Measurements from ENCODE around the gene IPO11.
"Not testable (repeated sequence)": the region's sequence is repeated elsewhere in the genome, so short reads cannot be mapped to it uniquely, and the experiment has no call there.

IPO11 gene

DNA sequence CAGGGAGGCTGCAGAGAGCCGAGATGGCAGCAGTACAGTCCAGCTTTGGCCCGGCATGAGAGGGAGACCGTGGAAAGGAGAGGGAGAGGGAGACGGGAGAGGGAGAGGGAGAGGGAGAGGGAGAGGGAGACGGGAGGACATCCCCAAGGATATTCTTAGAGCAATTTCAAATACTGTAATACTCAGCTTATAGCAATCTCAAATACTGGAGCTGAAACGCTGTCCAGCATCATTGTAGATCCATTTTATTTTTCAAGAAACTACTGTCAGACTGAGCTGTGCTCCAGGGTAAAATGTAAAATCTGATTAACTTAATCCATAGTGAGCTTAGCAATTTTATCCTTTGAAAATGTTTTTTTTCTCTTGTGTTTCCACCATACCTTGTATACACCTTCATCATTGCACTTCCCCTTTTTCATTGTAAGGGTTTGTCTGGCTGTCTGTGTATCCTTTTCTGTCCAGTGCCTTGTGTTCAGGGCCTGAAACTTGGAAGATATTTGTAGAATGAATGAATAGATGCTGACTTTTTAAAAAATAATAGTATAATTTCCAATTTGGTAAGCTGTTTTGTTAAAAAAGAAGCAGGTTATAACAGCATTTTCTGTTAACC is 102.1 kb downstream of the IPO11 start:
- DNase-seq (ENCODE audit: low read depth) = no peak

DNA sequence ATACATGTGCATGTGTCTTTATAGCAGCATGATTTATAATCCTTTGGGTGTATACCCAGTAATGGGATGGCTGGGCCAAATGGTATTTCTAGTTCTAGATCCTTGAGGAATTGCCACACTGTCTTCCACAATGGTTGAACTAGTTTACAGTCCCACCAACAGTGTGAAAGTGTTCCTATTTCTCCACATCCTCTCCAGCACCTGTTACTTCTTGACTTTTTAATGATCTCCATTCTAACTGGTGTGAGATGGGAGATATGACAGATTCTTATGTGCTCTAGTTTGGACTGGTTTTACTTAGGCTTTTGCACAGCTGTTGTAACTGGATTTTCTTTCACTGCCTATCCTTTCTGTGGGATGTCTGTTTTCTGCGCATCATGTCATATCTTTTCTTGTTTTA is 108.2 kb downstream of the IPO11 start:
- not testable (repeated sequence) for DNase-seq (ENCODE audit: low read depth)

GRCh38 chr5:62521319-62521718 is 108.8 kb downstream of the IPO11 start:
- DNase-seq (ENCODE audit: low read depth) = no peak

DNA sequence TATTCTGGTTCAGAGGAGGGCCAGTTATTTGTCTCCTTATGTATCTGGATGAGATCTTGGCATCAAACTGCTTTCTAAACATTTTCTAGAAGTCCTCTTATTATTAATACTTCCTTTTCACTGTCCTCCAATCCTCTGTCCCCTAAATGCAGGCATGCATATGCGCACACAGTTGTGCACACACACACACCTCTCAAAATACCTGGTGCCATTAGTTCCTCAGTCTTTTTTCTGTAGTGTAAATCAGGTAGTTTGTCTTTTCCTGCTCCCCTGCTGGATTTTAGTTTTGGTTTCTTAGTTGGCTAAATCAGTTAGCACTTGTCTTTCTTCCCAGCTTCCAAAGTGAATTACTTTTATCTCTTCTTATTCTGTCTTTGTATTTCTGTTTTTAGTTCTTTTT is 110.2 kb downstream of the IPO11 start:
- no peak for DNase-seq (ENCODE audit: low read depth)

DNA sequence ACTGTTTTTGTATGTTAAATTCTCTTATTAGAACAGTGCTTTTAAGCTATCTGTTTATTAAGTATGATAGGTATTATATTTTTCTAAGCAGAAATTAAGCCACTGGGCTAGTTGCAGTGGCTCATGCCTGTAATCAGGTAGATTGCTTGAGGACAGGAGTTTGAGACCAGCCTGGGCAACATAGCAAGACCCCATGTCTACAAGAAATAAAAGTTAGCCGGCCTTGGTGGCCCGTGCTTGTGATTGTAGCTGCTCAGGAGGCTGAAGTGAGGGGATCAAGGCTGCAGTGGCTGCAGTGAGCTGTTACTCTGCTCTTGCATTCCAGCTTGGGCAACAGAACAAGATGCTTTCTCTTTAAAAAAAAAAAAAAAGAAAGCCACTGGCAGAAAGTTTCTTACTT is 121.0 kb downstream of the IPO11 start:
- DNase-seq (ENCODE audit: low read depth) = no peak

DNA sequence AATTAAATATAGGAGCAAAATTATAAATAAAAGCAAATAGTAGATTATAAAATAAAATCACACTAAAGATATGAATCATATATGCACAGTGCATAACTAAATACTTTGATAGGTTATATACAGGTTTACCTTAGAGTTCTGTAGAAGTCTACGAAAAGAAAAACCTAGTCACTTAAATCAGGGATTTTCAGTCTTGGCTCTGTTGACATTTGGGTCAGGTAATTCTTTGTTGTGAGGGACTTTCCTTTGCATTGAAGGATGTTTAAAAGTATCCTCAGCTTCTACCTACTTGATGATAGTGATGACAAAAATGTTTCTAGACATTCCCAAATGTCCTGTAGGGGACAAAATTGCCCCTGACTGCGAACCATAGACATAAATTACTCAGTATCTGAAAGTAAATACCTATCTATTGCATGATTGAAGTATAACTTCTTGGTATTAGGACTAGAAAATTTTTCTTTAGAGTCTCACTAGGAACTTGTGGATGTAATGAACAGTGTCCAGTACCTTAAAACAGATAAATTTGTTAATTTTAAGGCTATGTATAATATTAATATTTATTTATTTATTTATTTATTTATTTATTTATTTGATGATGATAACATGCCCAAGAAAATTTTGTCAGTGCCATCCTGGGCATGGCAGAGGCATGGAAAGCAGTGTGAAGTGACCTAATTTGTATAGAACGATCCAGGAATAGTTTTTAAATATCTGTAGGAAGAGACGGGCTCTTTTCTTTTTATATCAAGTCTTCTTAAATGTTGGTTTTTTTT is 122.1 kb downstream of the IPO11 start:
- DNase-seq (ENCODE audit: low read depth) = no peak

GRCh38 chr5:62536232-62536631 is 123.7 kb downstream of the IPO11 start:
- DNase-seq (ENCODE audit: low read depth) = no peak

- DNase-seq (ENCODE audit: low read depth) = no peak
Measured at GRCh38 chr5:62536783-62537182, 124.2 kb downstream of the IPO11 start.

GRCh38 chr5:62538017-62538942 is 125.7 kb downstream of the IPO11 start:
- DNase-seq (ENCODE audit: low read depth) = no peak

DNA sequence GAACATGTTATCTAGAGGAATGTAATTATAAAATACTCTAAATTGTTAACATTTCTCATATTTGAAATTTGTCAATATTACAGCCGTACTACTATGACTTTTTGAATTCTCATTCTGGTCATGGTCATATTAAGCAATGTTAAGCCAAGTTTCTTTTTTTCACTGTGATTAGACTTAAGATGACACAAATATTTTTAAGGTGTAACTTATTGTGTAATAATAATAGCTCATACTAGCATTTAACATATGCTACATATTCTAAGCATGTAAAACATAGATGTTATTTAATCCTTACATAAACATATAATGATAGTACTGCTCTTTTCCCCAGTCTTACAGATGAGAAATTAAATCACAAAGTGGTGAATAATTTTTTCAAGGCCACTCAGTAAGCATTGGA is 130.2 kb downstream of the IPO11 start:
- DNase-seq (ENCODE audit: low read depth) = no peak

GRCh38 chr5:62547945-62548630 is 135.5 kb downstream of the IPO11 start:
- no peak for DNase-seq (ENCODE audit: low read depth)

DNA sequence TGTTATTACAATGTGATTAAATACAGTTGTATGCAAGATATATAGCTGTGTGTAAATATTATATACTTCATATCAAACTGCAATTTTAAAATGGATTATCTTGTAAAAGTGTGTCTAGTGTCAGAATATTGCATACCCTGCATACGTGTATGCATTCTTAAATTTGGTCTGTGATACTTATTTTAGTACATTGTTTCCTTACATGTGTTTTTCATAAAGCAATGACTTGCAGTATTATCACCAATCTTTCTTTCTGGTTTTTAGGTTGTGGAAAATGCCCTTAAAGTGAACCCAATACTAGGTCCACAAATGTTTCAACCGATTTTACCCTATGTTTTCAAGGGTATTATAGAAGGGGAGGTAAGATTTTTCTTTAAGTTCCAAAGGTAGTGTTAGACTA is 137.5 kb downstream of the IPO11 start:
- no peak for DNase-seq (ENCODE audit: low read depth)

DNA sequence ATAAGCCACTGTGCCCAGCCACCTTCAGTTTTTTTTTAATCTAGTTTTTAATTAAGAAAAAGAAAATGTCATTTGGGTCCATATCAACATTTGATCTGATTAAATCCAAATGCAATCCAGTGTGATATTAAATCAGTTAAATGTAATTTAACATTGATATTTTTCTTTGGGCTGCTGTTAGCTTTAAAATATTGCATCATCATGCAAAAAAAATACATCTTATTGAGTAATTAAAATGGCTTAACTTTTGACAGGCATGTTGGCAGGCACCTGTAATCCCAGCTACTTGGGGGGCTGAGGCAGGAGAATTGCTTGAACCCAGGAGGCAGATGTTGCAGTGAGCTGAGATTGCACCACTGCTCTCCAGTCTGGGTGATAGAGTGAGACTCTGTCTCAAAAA is 143.4 kb downstream of the IPO11 start:
- no peak for DNase-seq (ENCODE audit: low read depth)

DNA sequence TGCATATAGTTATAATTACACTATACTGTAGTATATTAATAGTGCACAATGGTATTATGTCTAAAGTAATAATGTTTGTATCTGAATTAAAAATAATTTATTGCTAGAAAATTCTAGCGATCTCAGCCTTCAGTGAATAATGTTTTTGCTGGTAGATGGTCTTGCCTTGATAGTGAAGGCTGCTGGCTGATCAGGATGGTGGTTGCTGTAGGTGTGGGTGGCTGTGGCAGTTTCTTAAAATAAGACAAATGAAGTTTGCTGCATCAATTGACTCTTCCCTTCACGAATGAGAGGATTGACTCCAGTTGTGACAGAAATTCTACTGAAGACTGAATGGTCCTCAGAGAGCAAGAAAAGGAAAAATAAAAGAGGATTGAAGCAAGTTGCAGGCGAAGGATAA is 146.4 kb downstream of the IPO11 start:
- no peak for DNase-seq (ENCODE audit: low read depth)

DNA sequence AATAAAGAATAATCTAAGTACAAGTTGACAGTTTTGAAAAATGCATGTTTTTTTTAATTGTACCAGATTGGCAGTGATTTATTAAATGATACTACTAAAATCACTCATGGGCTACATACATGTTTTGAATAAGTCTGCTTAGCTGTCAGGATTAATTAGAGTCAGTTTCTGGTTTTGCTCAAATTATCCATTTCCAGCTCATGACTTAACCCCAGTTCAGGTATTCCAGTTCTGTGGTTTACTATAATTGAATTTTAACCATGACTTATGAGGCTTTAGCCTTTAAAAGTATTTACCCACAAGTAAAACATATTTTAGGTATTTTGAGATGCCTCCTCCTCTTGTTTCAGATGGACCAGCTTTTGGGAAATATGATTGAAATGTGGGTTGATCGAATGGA is 148.2 kb downstream of the IPO11 start:
- DNase-seq (ENCODE audit: low read depth) = no peak

DNA sequence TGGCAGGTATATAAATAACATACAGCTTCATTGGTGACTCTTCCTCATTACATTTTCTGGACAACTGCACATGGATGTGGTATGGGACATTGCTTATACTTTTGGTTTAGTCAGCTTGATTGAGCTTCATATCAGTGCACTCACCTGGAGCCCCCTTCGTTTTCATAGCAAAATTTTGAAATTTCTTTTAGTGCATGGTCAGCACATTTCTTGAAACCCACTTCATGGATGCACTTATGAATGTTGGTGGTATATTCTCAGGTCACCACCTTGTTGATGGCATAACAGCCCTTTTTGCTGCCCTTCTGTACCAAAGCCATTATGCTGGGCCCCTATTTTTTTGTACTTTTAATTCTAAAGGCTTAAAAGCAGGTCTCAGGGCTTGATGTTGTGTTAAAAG is 149.3 kb downstream of the IPO11 start:
- no peak for DNase-seq (ENCODE audit: low read depth)

DNA sequence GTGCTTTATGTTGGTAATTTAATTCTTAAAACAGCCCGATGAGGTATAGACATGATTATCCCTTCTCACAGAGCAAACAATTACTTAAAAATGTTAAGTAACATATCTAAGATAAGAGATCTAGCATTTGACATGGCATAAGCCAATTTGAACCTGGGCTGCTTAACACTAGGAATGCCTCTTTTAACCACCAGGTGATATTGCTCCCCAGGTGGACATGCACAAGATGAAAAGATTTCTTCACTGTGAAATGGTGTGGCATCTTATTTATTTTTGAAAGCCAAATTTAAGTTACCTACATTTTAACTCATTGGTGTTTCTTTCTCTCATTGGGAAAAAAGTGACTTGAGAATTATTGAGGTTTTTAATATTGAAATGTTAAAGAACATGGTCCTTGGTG is 150.3 kb downstream of the IPO11 start:
- DNase-seq (ENCODE audit: low read depth) = no peak

DNA sequence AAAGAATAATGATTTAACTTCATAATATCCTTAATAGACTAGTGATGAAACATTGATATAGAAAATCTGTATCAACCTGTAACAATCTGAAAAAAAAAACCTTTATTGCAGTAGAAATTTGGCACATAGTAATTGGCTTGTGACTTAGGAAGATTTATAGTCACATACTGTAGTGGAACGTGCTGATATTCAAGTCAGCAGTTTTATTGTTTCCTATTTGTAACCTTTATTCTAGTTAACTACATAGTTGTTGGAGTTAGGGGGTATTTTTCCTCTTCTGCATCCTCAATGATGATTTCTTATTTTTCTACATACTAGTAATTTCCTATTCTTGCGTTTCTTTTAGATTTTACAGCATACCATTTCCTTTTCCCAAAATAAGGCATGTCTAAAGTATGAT is 151.5 kb downstream of the IPO11 start:
- DNase-seq (ENCODE audit: low read depth) = no peak

GRCh38 chr5:62565740-62566139 is 153.2 kb downstream of the IPO11 start:
- not testable (repeated sequence) for DNase-seq (ENCODE audit: low read depth)

DNA sequence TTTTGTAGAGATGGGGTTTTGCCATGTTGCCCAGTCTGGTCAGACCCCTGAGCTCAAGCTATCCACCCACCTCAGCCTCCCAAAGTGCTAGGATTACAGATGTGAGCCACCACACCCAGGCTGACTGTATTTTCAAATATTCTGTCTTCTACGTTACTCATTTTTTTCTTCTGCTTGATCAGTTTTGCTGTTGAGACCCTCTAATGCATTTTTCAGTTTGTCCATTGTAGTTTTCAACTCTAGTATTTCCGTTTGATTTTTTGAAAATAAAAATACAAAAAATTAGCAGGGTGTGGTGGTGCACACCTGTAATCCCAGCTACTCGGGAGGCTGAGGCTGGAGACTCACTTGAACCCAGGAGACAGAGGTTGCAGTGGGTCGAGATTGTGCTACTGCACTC is 155.6 kb downstream of the IPO11 start:
- no peak for DNase-seq (ENCODE audit: low read depth)

- no peak for DNase-seq (ENCODE audit: low read depth)
Measured at GRCh38 chr5:62568800-62569432, 156.4 kb downstream of the IPO11 start.

DNA sequence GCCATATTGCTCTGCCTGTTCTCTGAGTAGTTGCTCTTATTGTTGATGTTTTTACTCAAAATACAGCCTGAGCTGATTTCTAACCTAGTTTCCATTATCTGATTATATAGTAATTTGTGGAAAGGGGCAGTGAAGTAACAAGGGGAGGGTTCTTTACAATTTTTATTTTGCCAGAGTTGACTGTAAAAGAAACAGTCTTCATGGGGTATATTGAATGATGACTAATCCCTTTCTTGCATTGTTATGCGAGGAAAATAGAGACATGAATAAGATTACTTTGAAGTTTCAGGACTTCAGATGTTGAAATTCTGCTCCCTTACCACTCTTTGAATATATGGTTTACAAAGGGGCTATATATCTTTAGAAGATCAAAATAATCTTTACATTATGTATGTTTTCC is 156.9 kb downstream of the IPO11 start:
- DNase-seq (ENCODE audit: low read depth) = no peak

Measured in stimulated activated CD4-positive, alpha-beta T cell treated with anti-CD3 and anti-CD28 coated beads, Interleukin-2, amount 100 ng/mL, for 4 hours (primary cell).